SK-N-MC (cell line): Measurements from ENCODE around the gene MGAT4D.
"Not testable (repeated sequence)": the region's sequence is repeated elsewhere in the genome, so short reads cannot be mapped to it uniquely, and the experiment has no call there.

ENCODE experiments used
- EZH2 ChIP-seq: fragments of 200-600 bp; sonication (generic); IDR thresholded peaks from one replicate; pipeline ENCODE4 v1.6.1; 2017; ENCODE audit warnings: antibody characterized with exemption
- POLR2AphosphoS5 ChIP-seq: IDR thresholded peaks from 2 replicates; pipeline ENCODE4 v1.6.1; 2012; ENCODE audit warnings: mild to moderate bottlenecking, low read depth, low read length, borderline replicate concordance

DNA sequence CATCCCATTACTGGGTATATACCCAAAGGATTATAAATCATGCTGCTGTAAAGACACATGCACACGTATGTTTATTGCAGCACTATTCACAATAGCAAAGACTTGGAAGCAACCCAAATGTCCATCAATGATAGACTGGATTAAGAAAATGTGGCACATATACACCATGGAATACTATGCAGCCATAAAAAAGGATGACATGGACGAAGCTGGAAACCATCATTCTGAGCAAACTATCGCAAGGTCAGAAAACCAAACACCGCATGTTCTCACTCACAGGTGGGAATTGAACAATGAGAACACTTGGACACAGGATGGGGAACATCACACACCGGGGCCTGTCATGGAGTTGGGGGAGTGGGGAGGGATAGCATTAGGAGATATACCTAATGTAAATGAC, 15.7 kb upstream of the MGAT4D start:
- TF ChIP-seq POLR2AphosphoS5, EZH2: not testable (repeated sequence)
